Mesenchymal stem cell (in vitro differentiated cells and primary cell): ENCODE data around the gene GSTA1.
"Not testable (repeated sequence)": the region's sequence is repeated elsewhere in the genome, so short reads cannot be mapped to it uniquely, and the experiment has no call there.

ENCODE experiments used
- DNase-seq: peaks from one replicate; pipeline ENCODE4 v3.0.0-alpha.2; 2013
- H2AFZ ChIP-seq: one replicate; pipeline ENCODE4 v1.6.1; 2013; ENCODE audit warnings: low read depth, mild to moderate bottlenecking, control low read depth, inconsistent platforms, low read length, moderate library complexity
- H2AK5ac ChIP-seq: 2 replicates; pipeline ENCODE4 v1.6.1; 2013; ENCODE audit warnings: low read length, moderate library complexity, mild to moderate bottlenecking, inconsistent platforms; ENCODE audit not compliant: severe bottlenecking
- H2BK120ac ChIP-seq: one replicate; pipeline ENCODE4 v1.6.1; 2013; ENCODE audit warnings: low read depth, mild to moderate bottlenecking, inconsistent platforms, low read length, moderate library complexity
- H2BK12ac ChIP-seq, 2 experiments: one replicate each; pipeline ENCODE4 v1.6.1; 2013; ENCODE audit warnings: inconsistent platforms in 2 of 2, low read length in 2 of 2, mild to moderate bottlenecking in 2 of 2, moderate library complexity in 2 of 2, control low read depth in 1 of 2
- H2BK15ac ChIP-seq: one replicate; pipeline ENCODE4 v1.6.1; 2013; ENCODE audit warnings: mild to moderate bottlenecking, low read depth, inconsistent platforms; ENCODE audit not compliant: poor library complexity, severe bottlenecking
- H2BK5ac ChIP-seq: 2 replicates; pipeline ENCODE4 v1.6.1; 2013; ENCODE audit warnings: low read depth, mild to moderate bottlenecking, low read length, control low read depth, inconsistent platforms; ENCODE audit not compliant: poor library complexity, severe bottlenecking
- H3K14ac ChIP-seq, 2 experiments: one replicate each; pipeline ENCODE4 v1.6.1; 2013; ENCODE audit warnings: inconsistent platforms in 2 of 2, low read length in 2 of 2, control low read depth in 1 of 2, mild to moderate bottlenecking in 1 of 2, moderate library complexity in 1 of 2
- H3K18ac ChIP-seq, 2 experiments: one replicate each; pipeline ENCODE4 v1.6.1; 2013; ENCODE audit warnings: inconsistent platforms in 2 of 2, low read length in 2 of 2, control low read depth in 1 of 2, low read depth in 1 of 2, mild to moderate bottlenecking in 1 of 2
- H3K23ac ChIP-seq, 2 experiments: one replicate each; pipeline ENCODE4 v1.6.1; 2013; ENCODE audit warnings: inconsistent platforms in 2 of 2, low read length in 2 of 2, mild to moderate bottlenecking in 2 of 2, moderate library complexity in 2 of 2, control low read depth in 1 of 2
- H3K27ac ChIP-seq: 2 replicates; pipeline ENCODE4 v1.5.1; 2013; ENCODE audit warnings: mild to moderate bottlenecking, moderate library complexity, low read length, control low read depth, inconsistent platforms; ENCODE audit not compliant: poor library complexity, severe bottlenecking
- H3K27me3 ChIP-seq, 2 experiments: 2 replicates each; pipeline versions ENCODE4 v1.6.1 to v1.7.0; 2013; ENCODE audit warnings: low read length in 2 of 2, mild to moderate bottlenecking in 2 of 2, moderate library complexity in 2 of 2, control low read depth in 1 of 2, inconsistent platforms in 1 of 2; ENCODE audit not compliant: control insufficient read depth in 1 of 2, insufficient read depth in 1 of 2
- H3K36me3 ChIP-seq, 2 experiments: 2 replicates each; pipeline versions ENCODE4 v1.6.1 to v1.7.0; 2013; ENCODE audit warnings: low read length in 2 of 2, control low read depth in 1 of 2, inconsistent platforms in 1 of 2, low read depth in 1 of 2, mild to moderate bottlenecking in 1 of 2; ENCODE audit not compliant: insufficient read depth in 2 of 2, control insufficient read depth in 1 of 2
- H3K4ac ChIP-seq, 2 experiments: one replicate each; pipeline ENCODE4 v1.6.1; 2013; ENCODE audit warnings: inconsistent platforms in 2 of 2, low read length in 2 of 2, mild to moderate bottlenecking in 2 of 2, moderate library complexity in 2 of 2, control low read depth in 1 of 2, low read depth in 1 of 2
- H3K4me1 ChIP-seq: 2 replicates; pipeline ENCODE4 v1.6.1; 2013; ENCODE audit warnings: low read depth, low read length, control low read depth; ENCODE audit not compliant: control insufficient read depth, insufficient read depth
- H3K4me2 ChIP-seq: 2 replicates; pipeline ENCODE4 v1.6.1; 2013; ENCODE audit warnings: low read length, mild to moderate bottlenecking, inconsistent platforms; ENCODE audit not compliant: poor library complexity, severe bottlenecking
- H3K4me3 ChIP-seq, 2 experiments: 2 replicates each; pipeline versions ENCODE4 v1.5.1 to v1.7.0; 2013; ENCODE audit warnings: low read length in 2 of 2, mild to moderate bottlenecking in 2 of 2, control low read depth in 1 of 2, low read depth in 1 of 2; ENCODE audit not compliant: insufficient read depth in 1 of 2
- H3K79me1 ChIP-seq: replicated peaks from 2 replicates; pipeline ENCODE4 v1.6.1; 2013; ENCODE audit warnings: mild to moderate bottlenecking, control low read depth, low read length, inconsistent platforms; ENCODE audit not compliant: poor library complexity, severe bottlenecking
- H3K9ac ChIP-seq: 2 replicates; pipeline ENCODE4 v1.7.0; 2013; ENCODE audit warnings: mild to moderate bottlenecking, low read length, moderate library complexity
- H3K9me3 ChIP-seq: 2 replicates; pipeline ENCODE4 v1.7.0; 2013; ENCODE audit warnings: mild to moderate bottlenecking, low read length; ENCODE audit not compliant: control insufficient read depth
- H4K8ac ChIP-seq: one replicate; pipeline ENCODE4 v1.6.1; 2013; ENCODE audit warnings: inconsistent platforms, mild to moderate bottlenecking, low read length, moderate library complexity
- H4K91ac ChIP-seq: one replicate; pipeline ENCODE4 v1.6.1; 2013; ENCODE audit warnings: mild to moderate bottlenecking, low read length, inconsistent platforms
- WGBS: methylation state at CpG from one replicate; pipeline ENCODE4 v1.1.7; 2013; ENCODE audit warnings: mixed read lengths; 5-methylcytosine and 5-hydroxymethylcytosine counted together

GSTA1 gene

GRCh38 chr6:52761673-52762491, 41.7 kb downstream of the GSTA1 start:
- H3K4me3 ChIP-seq, H3K9me3 ChIP-seq, H2BK120ac ChIP-seq, DNase-seq, H2AK5ac ChIP-seq, H4K8ac ChIP-seq, H2BK5ac ChIP-seq, H3K4ac ChIP-seq, H3K23ac ChIP-seq, H3K4me1 ChIP-seq, H3K14ac ChIP-seq, H2BK15ac ChIP-seq, H3K9ac ChIP-seq, H3K36me3 ChIP-seq, H3K27me3 ChIP-seq, H3K18ac ChIP-seq, H3K27ac ChIP-seq, H4K91ac ChIP-seq, H2BK12ac ChIP-seq, H3K79me1 ChIP-seq, H2AFZ ChIP-seq, H3K4me2 ChIP-seq: not testable (repeated sequence)
- WGBS = 40% methylated on average over 2 of the region's 7 CpGs

GRCh38 chr6:52760105-52760765, 43.4 kb downstream of the GSTA1 start:
- no peak overlapping the region for H3K23ac ChIP-seq
- H3K14ac ChIP-seq = no peak overlapping the region
- no peaks in the 10 kb centered on the region for H3K4me1 ChIP-seq
- no peak overlapping the region for H3K18ac ChIP-seq
- no peaks in the 10 kb centered on the region for H3K9me3 ChIP-seq
- H3K79me1 ChIP-seq = no peaks in the 10 kb centered on the region
- H2BK120ac ChIP-seq = no peak overlapping the region
- H2AFZ ChIP-seq = no peak overlapping the region
- H3K4ac ChIP-seq = no peak overlapping the region
- no peak overlapping the region for H2BK12ac ChIP-seq
- WGBS = 73% methylated on average over 1 of the region's 6 CpGs
- no peak overlapping the region for H3K27ac ChIP-seq
- H3K9ac ChIP-seq = no peak overlapping the region
- H2BK5ac ChIP-seq = no peak overlapping the region
- H2BK15ac ChIP-seq = no peak overlapping the region
- no peak overlapping the region for H3K4me2 ChIP-seq
- no peak overlapping the region for H4K91ac ChIP-seq
- H3K4me3 ChIP-seq = no peak overlapping the region
- H3K36me3 ChIP-seq = no peaks in the 10 kb centered on the region
- no peak for DNase-seq
- H2AK5ac ChIP-seq = no peak overlapping the region
- no peak overlapping the region for H4K8ac ChIP-seq
- peaks cover 0 to 3% of the 10 kb centered on the region in 2 experiments for H3K27me3 ChIP-seq

GRCh38 chr6:52759085-52759484, 44.5 kb downstream of the GSTA1 start:
- Histone ChIP-seq H2BK120ac (no peak overlapping the region), H3K4ac (no peak overlapping the region), H3K14ac (no peak overlapping the region), H3K4me3 (no peak overlapping the region), H2BK12ac (no peak overlapping the region), H3K27ac (no peak overlapping the region), H2AFZ (no peak overlapping the region), H3K27me3 (peaks cover 0 to 3% of the 10 kb centered on the region in 2 experiments), H3K9me3 (no peaks in the 10 kb centered on the region), H4K91ac (no peak overlapping the region), H3K79me1 (no peaks in the 10 kb centered on the region), H3K4me2 (no peak overlapping the region), H3K18ac (no peak overlapping the region), H3K36me3 (no peaks in the 10 kb centered on the region), H2BK5ac (no peak overlapping the region), H3K9ac (no peak overlapping the region), H2AK5ac (no peak overlapping the region), H2BK15ac (no peak overlapping the region), H3K23ac (no peak overlapping the region), H4K8ac (no peak overlapping the region), H3K4me1 (no peaks in the 10 kb centered on the region)
- no peak for DNase-seq
- WGBS = no CpG with 5 or more reads among the region's 1 CpG

GRCh38 chr6:52757651-52758338, 45.8 kb downstream of the GSTA1 start:
- H4K91ac ChIP-seq, H3K27me3 ChIP-seq, H3K4me2 ChIP-seq, H3K18ac ChIP-seq, H2BK15ac ChIP-seq, H3K4ac ChIP-seq, H3K14ac ChIP-seq, H3K9ac ChIP-seq, H3K79me1 ChIP-seq, H2AFZ ChIP-seq, H2BK5ac ChIP-seq, H4K8ac ChIP-seq, H3K27ac ChIP-seq, H3K23ac ChIP-seq, H2BK12ac ChIP-seq, H3K4me3 ChIP-seq, H3K4me1 ChIP-seq, H3K36me3 ChIP-seq, H3K9me3 ChIP-seq, DNase-seq, H2AK5ac ChIP-seq, H2BK120ac ChIP-seq: not testable (repeated sequence)
- WGBS = 79% methylated on average over 7 of the region's 7 CpGs
